GM18517 (cell line): Measurements from ENCODE around the gene LGALS1.
"Not testable (repeated sequence)": the region's sequence is repeated elsewhere in the genome, so short reads cannot be mapped to it uniquely, and the experiment has no call there.

Experiments
- ATAC-seq: cut with Tn5 transposase; IDR thresholded peaks from one replicate; pipeline ENCODE4 v1.9.1; 2021; ENCODE audit warnings: mild to moderate bottlenecking, moderate library complexity; ENCODE audit not compliant: unreplicated experiment

The LGALS1 gene

GRCh38 chr22:37639070-37639760, 36.2 kb upstream of the LGALS1 start, which contains the start of gene SH3BP1:
Gene SH3BP1, plus strand, starts transcription at chr22:37639669. Its CDS starts 119 bp downstream, at chr22:37639788.
- no peak for ATAC-seq

GRCh38 chr22:37639771-37640590, 35.5 kb upstream of the LGALS1 start:
- ATAC-seq = no peak

GRCh38 chr22:37640591-37641560, 34.6 kb upstream of the LGALS1 start:
- no peak for ATAC-seq

GRCh38 chr22:37641561-37641949, 33.9 kb upstream of the LGALS1 start:
- no peak for ATAC-seq

- ATAC-seq = no peak
Measured at GRCh38 chr22:37643225-37643847, 32.1 kb upstream of the LGALS1 start.

GRCh38 chr22:37647317-37647716, 28.1 kb upstream of the LGALS1 start:
- no peak for ATAC-seq

- no peak for ATAC-seq
Measured at GRCh38 chr22:37647928-37648327, 27.5 kb upstream of the LGALS1 start.

- no peak for ATAC-seq
Measured at GRCh38 chr22:37650463-37651136, 24.8 kb upstream of the LGALS1 start.

GRCh38 chr22:37654563-37655251, 20.7 kb upstream of the LGALS1 start:
- no peak for ATAC-seq

- ATAC-seq = no peak
Measured at GRCh38 chr22:37655252-37655563, 20.2 kb upstream of the LGALS1 start.

GRCh38 chr22:37656583-37656982, 18.9 kb upstream of the LGALS1 start:
- not testable (repeated sequence) for ATAC-seq

- ATAC-seq = no peak
Measured at GRCh38 chr22:37657590-37658132, 17.8 kb upstream of the LGALS1 start.

GRCh38 chr22:37658133-37659065, 17.0 kb upstream of the LGALS1 start, which contains the start of gene PDXP:
Gene PDXP, plus strand, starts transcription at chr22:37658723. Its CDS starts 60 bp downstream, at chr22:37658783.
- peak; percentile 76 for ATAC-seq

GRCh38 chr22:37659066-37659896, 16.2 kb upstream of the LGALS1 start:
- ATAC-seq = peak; percentile 4

GRCh38 chr22:37659897-37660708, 15.3 kb upstream of the LGALS1 start:
- ATAC-seq = no peak

- no peak for ATAC-seq
Measured at GRCh38 chr22:37660709-37661045, 14.8 kb upstream of the LGALS1 start.
